NCI-H446 treated with DMSO at 0.1 percent for 48 hours (cell line): ENCODE measurements around the gene SORBS2.
"Not testable (repeated sequence)": the region's sequence is repeated elsewhere in the genome, so short reads cannot be mapped to it uniquely, and the experiment has no call there.

Source experiments
- DNase-seq: peaks from one replicate; lab custom pipeline; 2025; lab: John Stamatoyannopoulos, UW

Gene SORBS2

GRCh38 chr4:185714524-185714923 lies 97.5 kb downstream of the SORBS2 start:
- DNase-seq, result not testable (repeated sequence)

- no peak for DNase-seq
Measured at GRCh38 chr4:185713731-185714130, 98.3 kb downstream of the SORBS2 start.

- no peak for DNase-seq
Measured at GRCh38 chr4:185713272-185713671, 98.7 kb downstream of the SORBS2 start.

- DNase-seq, result no peak
Measured at GRCh38 chr4:185712350-185713024, 99.5 kb downstream of the SORBS2 start.

- no peak for DNase-seq
Measured at GRCh38 chr4:185711726-185712125, 100.3 kb downstream of the SORBS2 start.

GRCh38 chr4:185710487-185710995 lies 101.5 kb downstream of the SORBS2 start:
- DNase-seq, result no peak

- no peak for DNase-seq
Measured at GRCh38 chr4:185709802-185710486, 102.0 kb downstream of the SORBS2 start.

GRCh38 chr4:185708348-185708747 lies 103.6 kb downstream of the SORBS2 start:
- no peak for DNase-seq

- not testable (repeated sequence) for DNase-seq
Measured at GRCh38 chr4:185707622-185708021, 104.4 kb downstream of the SORBS2 start.

- DNase-seq, result no peak
Measured at GRCh38 chr4:185702147-185702663, 109.8 kb downstream of the SORBS2 start.

- DNase-seq, result no peak
Measured at GRCh38 chr4:185700630-185701029, 111.4 kb downstream of the SORBS2 start.

GRCh38 chr4:185700048-185700447 lies 111.9 kb downstream of the SORBS2 start:
- DNase-seq, result no peak

- no peak for DNase-seq
Measured at GRCh38 chr4:185697488-185697887, 114.5 kb downstream of the SORBS2 start.

GRCh38 chr4:185695743-185696142 lies 116.3 kb downstream of the SORBS2 start:
- no peak for DNase-seq

- DNase-seq, result no peak
Measured at GRCh38 chr4:185693548-185694215, 118.3 kb downstream of the SORBS2 start.

- DNase-seq, result no peak
Measured at GRCh38 chr4:185689407-185689806, 122.6 kb downstream of the SORBS2 start.

GRCh38 chr4:185685804-185686203 lies 126.2 kb downstream of the SORBS2 start:
- no peak for DNase-seq

- no peak for DNase-seq
Measured at GRCh38 chr4:185683896-185684295, 128.1 kb downstream of the SORBS2 start.

- DNase-seq, result no peak
Measured at GRCh38 chr4:185683222-185683621, 128.8 kb downstream of the SORBS2 start.

GRCh38 chr4:185682236-185682635 lies 129.8 kb downstream of the SORBS2 start:
- no peak for DNase-seq

GRCh38 chr4:185681604-185682003 lies 130.4 kb downstream of the SORBS2 start:
- DNase-seq, result no peak

GRCh38 chr4:185680617-185681016 lies 131.4 kb downstream of the SORBS2 start:
- no peak for DNase-seq

GRCh38 chr4:185679523-185679922 lies 132.5 kb downstream of the SORBS2 start:
- DNase-seq, result no peak
